DMS79 treated with DMSO at 0.1 percent for 48 hours (cell line): ENCODE results near the gene TNFRSF8.
"Not testable (repeated sequence)": the region's sequence is repeated elsewhere in the genome, so short reads cannot be mapped to it uniquely, and the experiment has no call there.

ENCODE experiments used
- DNase-seq: peaks from one replicate; lab custom pipeline; 2025; lab: John Stamatoyannopoulos, UW

TNFRSF8 gene

GRCh38 chr1:12087797-12088314 lies 24.8 kb downstream of the TNFRSF8 start:
- no peak for DNase-seq

- no peak for DNase-seq
Measured at GRCh38 chr1:12088607-12089006, 25.5 kb downstream of the TNFRSF8 start.

- no peak for DNase-seq
Measured at GRCh38 chr1:12090326-12090725, 27.2 kb downstream of the TNFRSF8 start.

DNA sequence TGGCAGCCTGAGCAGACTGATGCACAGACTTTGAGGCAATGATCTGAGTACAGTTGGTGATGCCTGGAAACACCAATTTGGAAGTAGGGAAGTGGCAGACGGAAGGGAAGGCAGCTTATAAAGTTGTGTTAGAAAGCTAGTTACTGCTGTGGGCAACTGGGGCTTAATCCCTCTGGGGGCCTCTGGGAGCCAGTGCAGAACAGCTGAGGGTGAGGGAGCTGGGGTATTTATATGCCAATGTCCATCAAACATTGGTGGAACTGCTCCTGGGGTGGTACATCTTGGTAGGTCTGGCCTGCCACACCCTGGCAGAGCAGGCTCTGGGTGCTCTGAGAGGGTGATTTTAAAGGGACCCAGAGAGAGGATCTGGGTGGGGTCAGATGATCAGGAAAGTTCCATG lies 28.1 kb downstream of the TNFRSF8 start:
- DNase-seq: no peak

DNA sequence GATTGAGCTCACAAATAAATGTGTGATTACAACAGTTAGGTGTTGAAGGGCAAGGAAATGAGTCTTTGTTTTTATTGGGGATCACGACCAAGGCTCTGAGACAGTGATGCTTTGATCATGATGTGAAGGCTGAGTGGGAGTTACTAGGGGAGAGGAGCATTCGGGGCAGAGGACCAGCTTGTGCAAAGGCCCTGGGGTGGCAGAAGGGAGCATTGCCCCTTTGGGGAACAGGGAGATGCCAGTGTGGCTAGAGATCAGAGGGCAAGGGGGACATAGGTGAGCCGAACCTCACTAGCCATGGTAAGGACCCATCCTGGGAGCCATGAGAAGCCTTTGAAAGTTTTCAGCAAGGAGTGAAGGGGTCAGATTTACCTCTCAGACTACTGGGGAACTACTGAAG lies 31.1 kb downstream of the TNFRSF8 start:
- no peak for DNase-seq

GRCh38 chr1:12095452-12096263 lies 32.6 kb downstream of the TNFRSF8 start:
- no peak for DNase-seq

- DNase-seq: no peak
Measured at GRCh38 chr1:12096615-12097014, 33.5 kb downstream of the TNFRSF8 start.

GRCh38 chr1:12097321-12097720 lies 34.2 kb downstream of the TNFRSF8 start:
- DNase-seq: no peak

GRCh38 chr1:12098786-12099185 lies 35.7 kb downstream of the TNFRSF8 start:
- DNase-seq: no peak

GRCh38 chr1:12099610-12100009 lies 36.5 kb downstream of the TNFRSF8 start:
- no peak for DNase-seq

GRCh38 chr1:12100071-12100470 lies 37.0 kb downstream of the TNFRSF8 start:
- no peak for DNase-seq

- DNase-seq: not testable (repeated sequence)
Measured at GRCh38 chr1:12101120-12101519, 38.0 kb downstream of the TNFRSF8 start.

DNA sequence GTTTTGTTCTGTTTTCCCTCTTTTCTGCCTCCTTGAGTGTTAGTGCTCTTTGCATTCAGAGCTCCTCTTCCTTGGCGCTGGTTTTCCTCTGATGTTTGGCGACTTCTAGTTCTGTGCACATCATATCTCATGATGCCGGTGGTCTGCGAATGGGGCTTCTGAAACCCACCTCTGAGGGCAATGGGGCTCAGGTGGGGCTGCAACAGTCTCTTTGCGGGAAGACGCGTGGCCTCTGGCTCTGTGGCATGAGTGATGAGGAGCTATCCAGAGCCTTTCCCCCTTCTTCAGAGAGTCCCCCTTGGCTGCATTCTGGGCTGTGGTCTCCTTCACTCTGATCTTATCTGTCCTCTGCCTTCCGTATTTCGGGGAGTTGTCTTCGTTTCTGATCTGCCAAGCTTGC lies 39.0 kb downstream of the TNFRSF8 start:
- no peak for DNase-seq

DNA sequence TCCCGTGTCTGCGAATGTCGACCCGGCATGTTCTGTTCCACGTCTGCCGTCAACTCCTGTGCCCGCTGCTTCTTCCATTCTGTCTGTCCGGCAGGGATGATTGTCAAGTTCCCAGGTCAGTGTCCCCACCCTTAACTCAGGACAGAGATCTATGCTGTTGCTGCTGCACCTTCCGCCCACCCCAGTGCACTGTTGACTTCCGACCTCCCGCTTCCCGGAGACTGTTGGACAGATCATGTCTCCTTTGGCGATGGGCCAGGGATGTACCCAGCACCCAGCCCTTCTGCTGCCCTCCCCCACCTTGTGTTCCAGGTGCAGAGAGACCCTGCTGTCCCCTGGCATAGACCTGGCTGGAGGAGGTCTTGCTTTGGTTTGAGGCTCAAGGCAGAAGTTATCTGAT lies 41.3 kb downstream of the TNFRSF8 start:
- no peak for DNase-seq

DNA sequence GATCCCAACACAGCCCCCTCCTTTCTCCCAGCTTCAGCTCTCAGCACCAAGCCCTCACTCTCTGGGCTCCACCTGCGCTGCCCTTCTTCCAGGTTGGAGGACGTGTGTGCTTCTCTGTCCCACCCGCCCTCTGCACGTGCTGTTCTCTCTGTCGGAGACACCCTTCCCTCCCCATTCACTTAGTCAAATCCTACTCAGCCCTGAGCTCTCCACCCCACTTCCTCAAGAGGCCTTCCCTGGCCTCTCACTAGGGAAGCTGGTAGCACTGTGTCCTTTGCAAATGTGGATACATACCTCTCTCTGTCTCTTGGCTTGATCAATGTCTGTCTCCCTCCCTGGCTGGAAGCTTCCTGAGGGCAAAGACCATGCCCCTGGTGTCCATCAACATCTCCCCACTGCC lies 43.0 kb downstream of the TNFRSF8 start:
- DNase-seq: no peak

DNA sequence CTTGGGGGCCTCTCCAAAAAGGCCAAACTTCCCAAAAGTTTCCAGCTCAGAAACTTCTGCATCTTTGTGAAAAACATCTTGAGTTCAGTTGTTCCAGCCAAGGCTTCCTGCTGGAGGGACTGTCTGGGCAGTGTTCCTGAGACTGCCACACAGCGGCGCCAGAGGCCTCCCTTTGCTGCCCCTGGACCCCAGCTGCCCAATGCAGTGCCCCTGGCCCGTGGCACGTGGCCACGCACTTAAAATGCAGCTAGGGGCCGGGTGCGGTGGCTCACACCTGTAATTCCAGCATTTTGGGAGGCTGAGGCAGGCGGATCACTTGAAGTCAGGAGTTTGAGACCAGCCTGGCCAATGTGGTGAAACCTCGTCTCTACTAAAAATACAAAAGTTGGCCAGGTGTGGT lies 43.8 kb downstream of the TNFRSF8 start:
- DNase-seq: not testable (repeated sequence)

DNA sequence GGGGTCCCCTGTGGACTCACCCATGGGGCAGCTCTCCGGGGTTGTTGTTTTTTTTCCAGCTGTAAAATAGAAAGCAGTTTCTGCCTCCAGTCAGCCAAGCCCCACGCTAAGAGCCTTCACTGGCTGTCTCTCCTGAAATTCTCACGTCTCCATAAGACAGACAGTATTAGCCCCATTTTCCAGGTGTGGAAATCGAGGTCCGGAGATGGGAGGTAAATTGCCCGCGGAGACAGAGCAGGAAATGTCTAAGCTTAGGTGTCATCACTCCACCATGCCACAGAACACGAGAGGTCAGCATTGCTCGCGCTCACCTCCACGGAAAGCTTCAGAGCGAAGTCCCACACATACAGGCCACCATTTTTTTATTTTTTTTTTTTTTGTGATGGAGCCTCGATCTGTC lies 44.6 kb downstream of the TNFRSF8 start:
- no peak for DNase-seq

DNA sequence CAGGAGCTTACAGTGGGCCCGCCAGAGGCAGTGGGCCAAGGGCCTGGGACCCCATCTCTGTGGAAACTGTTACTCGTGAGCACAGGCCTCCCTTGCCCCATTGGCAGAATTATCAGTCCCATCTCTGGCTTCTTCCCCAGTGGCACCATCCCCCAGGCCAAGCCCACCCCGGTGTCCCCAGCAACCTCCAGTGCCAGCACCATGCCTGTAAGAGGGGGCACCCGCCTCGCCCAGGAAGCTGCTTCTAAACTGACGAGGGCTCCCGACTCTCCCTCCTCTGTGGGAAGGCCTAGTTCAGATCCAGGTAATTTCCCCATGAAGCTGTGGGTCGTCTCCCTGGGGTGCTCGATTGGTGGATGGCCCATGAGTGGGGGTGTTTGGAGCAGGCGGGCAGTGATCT lies 46.8 kb downstream of the TNFRSF8 start:
- DNase-seq: no peak

DNA sequence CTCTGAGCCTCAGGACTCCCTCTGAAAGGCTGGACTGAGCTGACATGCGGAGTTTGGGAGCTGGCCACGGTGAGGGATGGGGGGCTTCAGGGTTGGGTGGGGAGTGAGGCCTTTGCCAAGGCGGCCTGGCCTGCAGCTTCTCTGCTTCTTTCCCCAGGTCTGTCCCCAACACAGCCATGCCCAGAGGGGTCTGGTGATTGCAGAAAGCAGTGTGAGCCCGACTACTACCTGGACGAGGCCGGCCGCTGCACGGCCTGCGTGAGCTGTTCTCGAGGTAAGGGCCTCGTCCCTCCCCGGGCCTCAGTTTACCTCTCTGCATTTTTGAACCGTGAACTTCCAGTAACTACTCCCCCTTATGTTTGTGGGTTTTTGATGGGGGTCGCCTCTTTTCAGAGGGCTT lies 48.6 kb downstream of the TNFRSF8 start:
- no peak for DNase-seq

GRCh38 chr1:12112711-12113161 lies 49.6 kb downstream of the TNFRSF8 start:
- DNase-seq: no peak

GRCh38 chr1:12113433-12114339 lies 50.6 kb downstream of the TNFRSF8 start:
- peak; percentile 36 for DNase-seq

- DNase-seq: no peak
Measured at GRCh38 chr1:12114340-12114683, 51.2 kb downstream of the TNFRSF8 start.

GRCh38 chr1:12114916-12115315 lies 51.8 kb downstream of the TNFRSF8 start:
- DNase-seq: no peak
